ENCODE data around the gene CDK5RAP2.

The CDK5RAP2 gene

GRCh38 chr9:120569556-120569955 is 10.4 kb downstream of the CDK5RAP2 start:
- Histone ChIP-seq H4K20me1 (ENCODE audit: insufficient read depth, low read length, poor library complexity, severe bottlenecking) (peaks cover 22% of the 10 kb centered on the region), H3K9ac (ENCODE audit: low read depth, low read length, poor library complexity, severe bottlenecking) (no peak overlapping the region), H3K9me3 (ENCODE audit: insufficient read depth, low read depth, low read length) (no peaks in the 10 kb centered on the region), H3K9me2 (replicated peaks; ENCODE audit: low read depth, low read length) (no peaks in the 10 kb centered on the region), H3K36me3 (ENCODE audit: insufficient read depth, low read length) (peaks cover 76% of the 10 kb centered on the region; the same call in 1 of the 2 replicates), H2AFZ (ENCODE audit: low read length) (no peak overlapping the region), H3K4me2 (ENCODE audit: low read depth, low read length, poor library complexity, severe bottlenecking) (no peak overlapping the region), H3F3A (ENCODE audit: low read depth) (no peaks in the 10 kb centered on the region), H3K27me3 (ENCODE audit: insufficient read depth, low read length, poor library complexity, severe bottlenecking) (no peaks in the 10 kb centered on the region), H3K4me3 (ENCODE audit: low read length, poor library complexity, severe bottlenecking) (no peak overlapping the region), H3K4me1 (ENCODE audit: insufficient read depth, low read length, poor library complexity, severe bottlenecking) (peaks cover 10% of the 10 kb centered on the region), H3K79me2 (ENCODE audit: insufficient read depth, low read length) (peaks cover 57% of the 10 kb centered on the region)
- TF ChIP-seq EZH2phosphoT487 (IDR thresholded peaks at IDR 0.05; ENCODE audit: borderline replicate concordance) (no peak), CTCF (conservative IDR thresholded peaks at IDR 0.05; ENCODE audit: low read length) (no peak)

- no peak overlapping the region for H3K4me3 ChIP-seq (ENCODE audit: low read length, poor library complexity, severe bottlenecking)
- H3K79me2 ChIP-seq (ENCODE audit: insufficient read depth, low read length) = peaks cover 55% of the 10 kb centered on the region
- no peaks in the 10 kb centered on the region for H3K9me2 ChIP-seq (replicated peaks; ENCODE audit: low read depth, low read length)
- no peaks in the 10 kb centered on the region for H3K9me3 ChIP-seq (ENCODE audit: insufficient read depth, low read depth, low read length)
- H3K27me3 ChIP-seq (ENCODE audit: insufficient read depth, low read length, poor library complexity, severe bottlenecking) = no peaks in the 10 kb centered on the region
- peaks cover 3% of the 10 kb centered on the region for H3K4me1 ChIP-seq (ENCODE audit: insufficient read depth, low read length, poor library complexity, severe bottlenecking)
- peaks cover 81% of the 10 kb centered on the region; the same call in 1 of the 2 replicates for H3K36me3 ChIP-seq (ENCODE audit: insufficient read depth, low read length)
- no peak for TF ChIP-seq EZH2phosphoT487 (IDR thresholded peaks at IDR 0.05; ENCODE audit: borderline replicate concordance)
- no peak for TF ChIP-seq CTCF (conservative IDR thresholded peaks at IDR 0.05; ENCODE audit: low read length)
- H3K4me2 ChIP-seq (ENCODE audit: low read depth, low read length, poor library complexity, severe bottlenecking) = no peak overlapping the region
- H3K9ac ChIP-seq (ENCODE audit: low read depth, low read length, poor library complexity, severe bottlenecking) = no peak overlapping the region
- no peaks in the 10 kb centered on the region for H3F3A ChIP-seq (ENCODE audit: low read depth)
- peaks cover 15% of the 10 kb centered on the region for H4K20me1 ChIP-seq (ENCODE audit: insufficient read depth, low read length, poor library complexity, severe bottlenecking)
- H2AFZ ChIP-seq (ENCODE audit: low read length) = no peak overlapping the region
These were observed 11.2 kb downstream of the CDK5RAP2 start for GRCh38 chr9:120568816-120569215.

GRCh38 chr9:120567874-120568273 is 12.1 kb downstream of the CDK5RAP2 start:
- peaks cover 55% of the 10 kb centered on the region for H3K79me2 ChIP-seq (ENCODE audit: insufficient read depth, low read length)
- H3K4me1 ChIP-seq (ENCODE audit: insufficient read depth, low read length, poor library complexity, severe bottlenecking) = peaks cover 9% of the 10 kb centered on the region

More at GRCh38 chr9:120567874-120568273, 12.1 kb downstream of the CDK5RAP2 start:
- Histone ChIP-seq H3F3A (ENCODE audit: low read depth) (no peaks in the 10 kb centered on the region), H3K9me3 (ENCODE audit: insufficient read depth, low read depth, low read length) (no peaks in the 10 kb centered on the region), H3K9ac (ENCODE audit: low read depth, low read length, poor library complexity, severe bottlenecking) (no peak overlapping the region), H4K20me1 (ENCODE audit: insufficient read depth, low read length, poor library complexity, severe bottlenecking) (peaks cover 7% of the 10 kb centered on the region), H3K4me3 (ENCODE audit: low read length, poor library complexity, severe bottlenecking) (no peak overlapping the region), H3K4me2 (ENCODE audit: low read depth, low read length, poor library complexity, severe bottlenecking) (no peak overlapping the region), H3K9me2 (replicated peaks; ENCODE audit: low read depth, low read length) (no peaks in the 10 kb centered on the region), H2AFZ (ENCODE audit: low read length) (no peak overlapping the region), H3K27me3 (ENCODE audit: insufficient read depth, low read length, poor library complexity, severe bottlenecking) (no peaks in the 10 kb centered on the region), H3K36me3 (ENCODE audit: insufficient read depth, low read length) (peaks cover 89% of the 10 kb centered on the region; the same call in 1 of the 2 replicates)
- TF ChIP-seq CTCF (conservative IDR thresholded peaks at IDR 0.05; ENCODE audit: low read length) = no peak
- TF ChIP-seq EZH2phosphoT487 (IDR thresholded peaks at IDR 0.05; ENCODE audit: borderline replicate concordance) = no peak
